Measurements from ENCODE around the gene RAB12. TPM values are rescaled to one million over a fixed set of nuclear protein-coding genes. Genes with fewer than 3 reads are reported as not detected.

Gene RAB12
- total RNA-seq, 2 experiments from 2014 or later = 20.1 to 20.3 TPM

- H3K36me3 ChIP-seq (ENCODE audit: insufficient read depth, low read length) = no peaks in the 10 kb centered on the region
- no peaks in the 10 kb centered on the region for H3K4me1 ChIP-seq (ENCODE audit: insufficient read depth, low read length)
- no peaks in the 10 kb centered on the region for H3K36me3 Mint-ChIP-seq (ENCODE audit: low read depth)
- H3K9me3 Mint-ChIP-seq = no peaks in the 10 kb centered on the region
- POLR2A ChIA-PET = no interaction called here
- no peak overlapping the region for H3K4me3 ChIP-seq (ENCODE audit: low read length)
- no peak overlapping the region for H3K27ac Mint-ChIP-seq
- DNase-seq (no peak), ATAC-seq (ENCODE audit: poor library complexity) (no peak)
- no peak overlapping the region for H3K27ac ChIP-seq (ENCODE audit: low read depth in 1 of 2, low read length in 2 of 2)
- intact Hi-C loops (cut with DNase I, micrococcal nuclease) = no loop called here
- H3K27me3 ChIP-seq (ENCODE audit: control insufficient read depth in 1 of 2, insufficient read depth in 2 of 2, low read length in 2 of 2) = peaks cover 0 to 2% of the 10 kb centered on the region in 2 experiments
- no peaks in the 10 kb centered on the region for H3K4me1 Mint-ChIP-seq (ENCODE audit: low read depth)
- no peak for TF ChIP-seq CTCF (IDR thresholded peaks at IDR 0.05)
- CTCF ChIA-PET = no interaction called here
- H3K9me3 ChIP-seq (ENCODE audit: control insufficient read depth in 1 of 2, insufficient read depth in 1 of 2, low read length in 2 of 2) = peaks cover 0 to 4% of the 10 kb centered on the region in 2 experiments
- H3K27me3 Mint-ChIP-seq = peaks cover under 1% of the 10 kb centered on the region
- no peak overlapping the region for H3K4me3 Mint-ChIP-seq
These were observed 47.9 kb upstream of the RAB12 start for GRCh38 chr18:8561123-8561910.

- H3K4me3 ChIP-seq (ENCODE audit: low read length) = no peak overlapping the region
- ChIA-PET CTCF (no interaction called here), POLR2A (no interaction called here)
- H3K27ac ChIP-seq (ENCODE audit: low read depth in 1 of 2, low read length in 2 of 2) = no peak overlapping the region
- H3K36me3 Mint-ChIP-seq (ENCODE audit: low read depth) = no peaks in the 10 kb centered on the region
- no peaks in the 10 kb centered on the region for H3K4me1 Mint-ChIP-seq (ENCODE audit: low read depth)
- peaks cover 0 to 4% of the 10 kb centered on the region in 2 experiments for H3K9me3 ChIP-seq (ENCODE audit: control insufficient read depth in 1 of 2, insufficient read depth in 1 of 2, low read length in 2 of 2)
- H3K27me3 Mint-ChIP-seq = peaks cover 4% of the 10 kb centered on the region
- ATAC-seq (ENCODE audit: poor library complexity) = no peak
- TF ChIP-seq CTCF (IDR thresholded peaks at IDR 0.05) = no peak
- H3K4me1 ChIP-seq (ENCODE audit: insufficient read depth, low read length) = no peaks in the 10 kb centered on the region
- no peak for DNase-seq
- intact Hi-C loops (cut with DNase I, micrococcal nuclease) = no loop called here
- H3K36me3 ChIP-seq (ENCODE audit: insufficient read depth, low read length) = no peaks in the 10 kb centered on the region
- no peak overlapping the region for H3K4me3 Mint-ChIP-seq
- peaks cover 0 to 2% of the 10 kb centered on the region in 2 experiments for H3K27me3 ChIP-seq (ENCODE audit: control insufficient read depth in 1 of 2, insufficient read depth in 2 of 2, low read length in 2 of 2)
- H3K27ac Mint-ChIP-seq = no peak overlapping the region
- H3K9me3 Mint-ChIP-seq = no peaks in the 10 kb centered on the region
These were observed 47.2 kb upstream of the RAB12 start for GRCh38 chr18:8562070-8562469.

GRCh38 chr18:8562919-8563318 is 46.3 kb upstream of the RAB12 start:
- no peaks in the 10 kb centered on the region for H3K36me3 ChIP-seq (ENCODE audit: insufficient read depth, low read length)
- no peak for ATAC-seq (ENCODE audit: poor library complexity)
- H3K27me3 Mint-ChIP-seq = peaks cover 4% of the 10 kb centered on the region
- no peak for DNase-seq
- CTCF ChIA-PET = no interaction called here
- intact Hi-C loops (cut with DNase I, micrococcal nuclease) = no loop called here
- no peaks in the 10 kb centered on the region for H3K36me3 Mint-ChIP-seq (ENCODE audit: low read depth)
- peaks cover 0 to 4% of the 10 kb centered on the region in 2 experiments for H3K9me3 ChIP-seq (ENCODE audit: control insufficient read depth in 1 of 2, insufficient read depth in 1 of 2, low read length in 2 of 2)
- H3K4me3 ChIP-seq (ENCODE audit: low read length) = no peak overlapping the region
- H3K4me1 Mint-ChIP-seq (ENCODE audit: low read depth) = no peaks in the 10 kb centered on the region
- no peak overlapping the region for H3K27ac Mint-ChIP-seq
- POLR2A ChIA-PET = no interaction called here
- no peak for TF ChIP-seq CTCF (IDR thresholded peaks at IDR 0.05)
- H3K27me3 ChIP-seq (ENCODE audit: control insufficient read depth in 1 of 2, insufficient read depth in 2 of 2, low read length in 2 of 2) = no peaks in the 10 kb centered on the region
- no peak overlapping the region for H3K27ac ChIP-seq (ENCODE audit: low read depth in 1 of 2, low read length in 2 of 2)
- H3K4me3 Mint-ChIP-seq = no peak overlapping the region
- no peaks in the 10 kb centered on the region for H3K4me1 ChIP-seq (ENCODE audit: insufficient read depth, low read length)
- no peaks in the 10 kb centered on the region for H3K9me3 Mint-ChIP-seq
